ENCODE results near the gene MAN1A1.
A peak's percentile ranks its signal among the peaks of the same experiment; 100 is the strongest.

- TF ChIP-seq POLR2AphosphoS5 (IDR thresholded peaks at IDR 0.05) (no peak), CTCF (IDR thresholded peaks at IDR 0.05; ENCODE audit: poor library complexity, severe bottlenecking) (peak; percentile 80), EP300 (conservative IDR thresholded peaks at IDR 0.05; ENCODE audit: poor library complexity, severe bottlenecking) (no peak), TAF1 (IDR thresholded peaks at IDR 0.05; ENCODE audit: low read depth) (no peak), SMC3 (conservative IDR thresholded peaks at IDR 0.05; ENCODE audit: poor library complexity) (peak; percentile 68), EZH2 (IDR thresholded peaks at IDR 0.05; ENCODE audit: borderline replicate concordance, insufficient read depth, low read length, poor library complexity, severe bottlenecking) (no peak), RAD21 (conservative IDR thresholded peaks at IDR 0.05) (peak; percentile 69), REST (IDR thresholded peaks at IDR 0.05; ENCODE audit: borderline replicate concordance) (no peak)
Observed at GRCh38 chr6:119129148-119129967, 220.2 kb downstream of the MAN1A1 start.

Data from neural cell (in vitro differentiated cells).